Hematopoietic multipotent progenitor cell treated with erythropoietin and hydrocortisone succinate and interleukin-3 and kit ligand, for 17 days (in vitro differentiated cells): ENCODE data around the gene CD46.
A peak's percentile ranks its signal among the peaks of the same experiment; 100 is the strongest.
"Not testable (repeated sequence)": the region's sequence is repeated elsewhere in the genome, so short reads cannot be mapped to it uniquely, and the experiment has no call there.

Source experiments
- DNase-seq: peaks from one replicate; pipeline ENCODE4 v3.0.0-alpha.2; 2015; ENCODE audit warnings: low spot score

The CD46 gene

GRCh38 chr1:207750631-207751305 is 1.1 kb upstream of the CD46 start:
- no peak for DNase-seq

DNA sequence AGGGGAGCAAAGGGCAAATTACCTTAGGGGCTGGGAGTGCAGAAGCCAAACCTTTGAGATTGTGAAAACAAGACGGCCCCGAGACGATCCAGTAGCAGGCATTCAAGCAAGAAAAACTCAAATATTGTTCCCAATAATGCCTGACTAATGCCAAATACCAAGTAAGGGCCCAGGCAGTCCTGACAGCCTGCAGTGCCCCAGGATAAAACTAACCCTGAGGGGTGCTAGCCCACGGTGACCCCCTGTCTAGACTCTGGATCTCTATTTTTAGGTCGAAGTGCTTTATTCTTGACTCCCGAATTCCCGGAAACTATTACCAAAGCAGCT is 428 bp upstream of the CD46 start:
- not testable (repeated sequence) for DNase-seq

GRCh38 chr1:207752456-207752998 is 673 bp downstream of the CD46 start:
- DNase-seq, result peak; percentile 42

DNA sequence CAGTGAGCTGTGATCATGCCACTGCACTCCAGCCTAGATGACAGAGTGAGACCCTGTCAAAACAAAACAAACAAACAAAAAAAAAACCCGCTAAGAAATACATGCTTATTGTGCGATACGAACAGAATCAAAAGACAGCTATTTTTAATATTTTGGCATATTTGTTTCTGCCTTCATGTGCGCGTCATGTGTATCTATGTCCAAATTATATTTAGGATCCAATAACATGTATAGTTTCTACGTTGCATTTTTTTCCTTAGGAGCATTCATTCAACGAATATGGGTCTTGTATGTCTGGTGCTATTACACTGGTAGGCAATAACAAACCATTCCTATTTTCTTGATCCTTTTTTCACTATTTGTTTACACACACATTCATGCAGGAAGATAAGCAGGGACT is 1.8 kb downstream of the CD46 start:
- no peak for DNase-seq

DNA sequence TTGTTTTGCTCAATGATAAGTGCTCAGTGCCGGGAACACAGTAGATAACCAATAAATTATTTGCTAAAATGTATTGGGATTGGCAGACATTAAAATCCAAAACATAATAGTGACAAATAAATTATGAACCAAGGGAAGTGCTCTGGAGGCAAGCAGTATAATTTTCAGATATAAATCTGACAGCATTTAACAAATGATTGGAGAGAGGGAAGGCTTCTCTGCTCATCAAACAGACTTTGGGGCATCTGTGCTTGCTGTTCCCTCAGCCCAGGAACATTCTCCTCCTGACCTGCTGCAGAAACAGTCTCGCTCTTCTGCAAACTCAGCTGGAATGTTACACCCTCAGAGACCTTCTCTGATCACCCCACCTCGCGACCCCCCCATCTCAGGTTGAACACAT is 2.2 kb downstream of the CD46 start:
- DNase-seq, result no peak

- no peak for DNase-seq
Measured at GRCh38 chr1:207754974-207755700, 3.3 kb downstream of the CD46 start.

DNA sequence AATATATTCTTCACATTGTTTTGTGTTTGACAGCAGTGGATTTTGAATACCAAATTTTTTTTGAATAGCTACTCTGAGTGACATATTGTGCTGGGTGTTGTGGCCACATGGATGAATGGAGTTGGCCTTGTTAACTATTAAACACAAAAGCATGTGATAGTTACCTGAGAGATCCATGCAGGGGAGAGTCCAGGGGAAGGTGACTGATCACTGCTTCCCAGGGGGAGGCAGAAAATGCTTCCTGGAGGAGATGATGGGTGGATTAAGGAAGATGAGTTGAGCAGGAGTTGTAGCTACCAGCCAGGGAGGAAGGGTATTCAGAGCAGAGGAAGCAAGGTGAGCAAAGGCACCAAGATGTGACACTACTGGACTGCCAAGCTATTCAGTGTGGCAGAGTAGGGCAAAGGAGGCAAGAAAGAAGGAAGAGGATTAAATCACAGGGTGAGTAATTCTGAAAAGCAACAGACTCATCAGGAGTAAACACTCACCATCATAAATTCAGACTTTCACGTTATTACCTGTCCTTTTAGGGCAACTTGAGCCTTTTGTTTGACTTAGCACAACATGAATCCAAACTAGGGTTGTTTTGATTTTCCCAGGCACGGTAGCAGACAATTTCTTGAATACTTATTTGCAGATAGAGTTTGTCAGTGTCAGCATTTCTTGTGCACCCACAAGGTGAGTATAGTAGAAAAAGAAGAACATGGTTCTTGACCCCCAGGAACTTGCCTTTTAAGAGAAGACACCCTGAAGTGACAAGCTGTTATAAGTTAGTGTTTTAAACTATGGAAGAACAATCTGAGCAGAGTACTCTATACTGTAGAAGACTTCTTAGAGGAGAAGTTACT is 4.2 kb downstream of the CD46 start:
- DNase-seq, result no peak

DNA sequence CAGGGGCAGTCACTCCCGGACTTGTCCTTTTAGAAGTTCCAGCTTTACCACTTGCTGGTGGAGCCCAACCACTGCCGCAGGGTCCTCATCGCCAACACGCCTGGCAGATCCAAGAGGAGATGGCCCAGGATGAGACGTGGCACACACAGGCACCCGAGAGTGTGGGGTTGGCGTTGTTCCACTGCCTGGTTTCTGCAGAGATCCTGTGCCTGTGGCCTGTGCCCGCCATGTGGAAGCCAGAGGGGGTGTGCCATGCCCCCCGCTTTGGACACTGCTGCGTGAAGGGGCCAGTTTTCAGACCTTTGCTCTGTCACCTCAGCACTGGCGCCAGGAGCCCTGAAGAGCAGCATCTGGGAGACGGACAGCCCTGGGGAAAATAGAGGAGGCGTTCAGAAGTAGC is 10.8 kb downstream of the CD46 start:
- no peak for DNase-seq

- DNase-seq, result no peak
Measured at GRCh38 chr1:207763091-207763490, 11.2 kb downstream of the CD46 start.

DNA sequence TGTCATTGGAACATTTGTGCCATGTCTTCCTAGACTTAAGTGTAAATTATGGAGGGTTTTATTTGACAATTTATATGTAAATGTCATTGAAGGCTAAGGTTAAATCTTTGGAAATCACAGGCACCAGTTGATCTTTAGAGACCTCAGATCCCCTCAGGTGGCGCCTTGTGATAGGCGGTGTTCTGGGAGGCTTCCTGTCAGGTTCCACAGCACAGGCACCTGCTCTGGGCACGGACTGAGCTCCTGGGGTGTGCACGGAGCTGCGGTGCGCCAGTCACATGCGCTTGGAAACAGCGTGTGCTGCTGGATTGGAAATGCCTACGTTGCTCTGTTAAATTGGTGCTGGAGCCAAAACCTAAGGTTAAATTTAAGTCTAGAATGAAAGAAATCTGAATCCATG is 12.1 kb downstream of the CD46 start:
- no peak for DNase-seq

DNA sequence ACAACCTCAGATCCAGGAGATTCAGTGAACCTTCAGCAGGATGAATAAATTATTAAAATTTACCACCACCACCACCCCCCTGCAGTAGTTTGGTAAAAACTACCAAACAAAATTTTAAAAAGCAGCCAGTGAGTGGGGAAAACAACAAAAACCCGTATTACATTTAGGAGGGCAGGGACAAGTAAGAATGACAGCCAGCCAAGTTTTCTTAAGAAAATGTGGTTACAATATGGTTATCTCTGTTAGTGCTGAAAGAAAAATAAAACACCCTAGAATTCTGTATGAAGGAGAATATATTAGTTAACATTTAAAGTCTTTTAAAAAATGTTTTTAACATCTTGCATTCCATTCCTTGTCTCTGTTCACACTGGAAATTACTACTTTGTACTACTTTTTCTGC is 14.7 kb downstream of the CD46 start:
- DNase-seq, result no peak

DNA sequence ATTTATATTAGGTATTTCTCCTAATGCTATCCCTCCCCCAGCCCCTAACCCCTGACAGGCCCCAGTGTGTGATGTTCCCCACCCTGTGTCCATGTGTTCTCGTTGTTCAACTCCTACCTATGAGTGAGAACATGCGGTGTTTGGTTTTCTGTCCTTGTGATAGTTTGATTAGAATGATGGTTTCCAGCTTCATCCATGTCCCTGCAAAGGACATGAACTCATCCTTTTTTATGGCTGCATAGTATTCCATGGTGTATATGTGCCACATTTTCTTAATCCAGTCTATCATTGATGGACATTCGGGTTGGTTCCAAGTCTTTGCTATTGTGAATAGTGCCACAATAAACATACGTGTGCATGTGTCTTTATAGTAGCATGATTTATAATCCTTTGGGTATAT is 18.7 kb downstream of the CD46 start:
- not testable (repeated sequence) for DNase-seq

- not testable (repeated sequence) for DNase-seq
Measured at GRCh38 chr1:207776045-207776444, 24.2 kb downstream of the CD46 start.

DNA sequence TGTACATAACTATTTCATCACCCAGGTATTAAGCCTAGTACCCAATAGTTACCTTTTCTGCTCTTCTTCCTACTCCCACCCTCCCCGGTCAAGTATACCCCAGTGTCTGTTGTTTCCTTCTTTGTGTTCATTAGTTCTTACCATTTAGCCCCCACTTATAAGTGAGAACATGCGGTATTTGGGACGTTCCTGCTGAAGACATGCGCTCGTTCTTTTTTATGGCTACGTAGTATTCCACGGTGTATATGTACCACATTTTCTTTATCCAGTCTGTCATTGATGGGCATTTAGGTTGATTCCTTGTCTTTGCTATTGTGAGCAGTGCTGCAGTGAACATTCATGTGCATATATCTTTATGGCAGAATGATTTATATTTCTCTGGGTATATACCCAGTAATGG is 25.6 kb downstream of the CD46 start:
- DNase-seq, result not testable (repeated sequence)

GRCh38 chr1:207779008-207779407 is 27.2 kb downstream of the CD46 start:
- DNase-seq, result no peak

DNA sequence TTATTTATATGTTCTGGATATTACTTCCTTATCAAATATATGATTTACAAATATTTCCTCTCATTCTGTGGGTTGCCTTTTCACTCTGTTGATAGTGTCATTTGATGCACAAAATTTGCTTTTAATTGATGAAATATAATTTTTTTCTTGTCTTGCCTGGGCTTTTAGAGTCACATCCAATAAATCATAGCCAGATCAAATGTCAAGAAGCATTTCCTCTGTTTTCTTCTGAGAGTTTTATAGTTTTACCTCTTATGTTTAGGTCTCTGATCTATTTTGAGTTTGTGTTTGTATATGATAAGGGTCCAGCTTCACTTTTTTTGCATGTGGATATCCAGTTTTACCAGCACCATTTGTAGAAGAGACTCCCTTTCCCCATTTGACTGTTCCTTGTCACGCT is 29.5 kb downstream of the CD46 start:
- DNase-seq, result no peak

DNA sequence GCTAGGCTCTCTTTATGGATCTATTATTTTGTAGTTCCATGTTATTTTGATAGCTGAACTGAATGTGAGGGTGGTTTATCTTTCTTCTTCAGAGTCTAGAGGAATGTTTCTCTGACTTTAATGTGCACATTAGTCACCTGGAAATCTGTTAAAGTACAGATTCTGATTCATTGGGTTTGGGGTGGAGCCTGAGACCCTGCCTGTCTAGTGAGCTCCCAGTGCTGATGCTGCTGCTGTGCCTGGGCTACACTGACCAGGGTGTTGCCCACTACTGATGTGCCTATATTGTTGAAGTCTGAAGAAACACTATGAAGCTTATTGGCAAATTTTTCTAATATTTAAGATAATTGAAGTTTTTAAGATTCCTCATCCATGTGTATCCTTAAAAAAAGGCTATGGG is 35.9 kb downstream of the CD46 start:
- DNase-seq, result no peak

GRCh38 chr1:207789386-207789785 is 37.5 kb downstream of the CD46 start:
- no peak for DNase-seq

DNA sequence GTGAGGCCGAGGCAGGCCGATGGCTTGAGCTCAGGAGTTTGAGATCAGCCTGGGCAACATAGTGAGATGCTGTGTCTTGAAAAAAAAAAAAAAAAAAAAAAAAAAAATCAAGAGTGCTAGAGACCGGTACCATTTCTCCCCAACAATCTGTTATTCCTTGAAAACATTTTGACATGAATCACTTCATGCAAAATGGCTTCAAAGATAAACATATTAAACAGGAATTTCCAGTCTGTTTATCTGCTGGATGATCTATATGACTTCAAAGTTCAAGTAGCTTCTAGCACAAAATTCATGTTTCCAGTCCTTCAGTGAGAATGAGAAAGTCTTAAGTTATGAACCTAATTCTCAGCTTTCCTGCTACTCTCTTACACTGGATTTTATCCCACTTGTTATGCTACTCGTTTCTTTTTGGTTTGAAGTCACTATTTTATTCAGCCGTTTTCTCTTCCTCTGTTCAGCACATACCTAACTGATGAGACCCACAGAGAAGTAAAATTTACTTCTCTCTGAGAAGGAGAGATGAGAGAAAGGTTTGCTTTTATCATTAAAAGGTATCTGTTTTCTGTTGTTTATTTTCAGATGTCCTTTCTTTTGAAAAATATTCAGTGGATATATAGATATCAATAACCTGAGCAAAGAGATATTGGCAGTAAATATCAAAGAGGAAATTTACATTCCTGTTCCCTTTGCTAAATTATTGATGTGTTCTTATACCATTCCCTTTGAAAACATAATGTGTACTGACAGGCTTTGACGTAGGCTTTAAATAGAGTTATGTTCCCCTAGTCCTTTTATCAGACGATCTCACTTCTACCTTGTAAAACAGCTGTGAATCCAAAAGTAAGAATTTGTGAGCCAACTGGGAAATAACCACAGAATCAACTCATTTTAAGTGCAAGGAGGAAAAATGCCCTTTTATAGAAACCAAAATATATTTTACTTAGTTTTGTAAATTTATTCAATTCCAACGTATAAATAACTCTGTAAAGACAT is 38.2 kb downstream of the CD46 start:
- DNase-seq, result no peak

GRCh38 chr1:207791290-207791689 is 39.4 kb downstream of the CD46 start:
- no peak for DNase-seq

GRCh38 chr1:207793327-207793726 is 41.5 kb downstream of the CD46 start:
- DNase-seq, result no peak

GRCh38 chr1:207794861-207795260 is 43.0 kb downstream of the CD46 start:
- no peak for DNase-seq
